Measurements from ENCODE around the gene MGAT5B. TPM values are rescaled to one million over a fixed set of nuclear protein-coding genes. Genes with fewer than 3 reads are reported as not detected.

Gene MGAT5B
- total and polyA plus RNA-seq, 2 donors from 2014 or later, result 0.56 to 2.3 TPM

DNA sequence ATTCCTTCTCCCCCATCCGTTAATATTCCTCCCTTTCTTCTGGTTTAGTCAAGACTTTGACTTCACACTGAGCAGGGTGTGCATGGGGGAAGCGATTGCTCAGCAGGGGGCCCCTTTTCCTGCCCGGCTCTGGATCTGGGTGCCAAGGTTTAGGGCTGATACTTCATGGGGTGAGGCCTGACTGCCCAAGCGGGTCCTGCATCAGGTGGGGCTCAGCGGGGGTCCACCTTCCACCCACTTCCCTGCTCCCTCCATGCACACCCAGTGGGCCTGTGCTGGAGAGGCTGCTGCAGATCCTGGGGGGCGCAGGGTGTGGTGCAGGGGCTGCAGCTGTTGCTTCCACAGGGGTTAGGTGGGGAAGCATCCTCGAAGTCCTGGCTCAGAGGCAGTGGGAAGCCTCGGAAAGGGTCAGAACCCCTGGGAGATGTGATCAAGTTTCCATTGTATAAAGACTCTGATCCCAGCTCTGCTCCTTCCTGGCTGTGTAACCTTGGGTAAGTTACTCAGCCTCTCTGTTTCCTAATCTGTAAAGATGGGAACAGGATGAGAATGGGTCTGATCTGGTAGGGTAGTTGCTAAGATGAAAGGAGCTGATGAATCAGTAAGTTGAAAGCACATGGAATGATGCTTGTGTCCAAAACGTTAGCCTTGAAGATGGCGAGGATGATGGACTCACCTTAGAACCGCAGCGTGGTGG is 53.3 kb downstream of the MGAT5B start:
- Histone ChIP-seq H3K27me3 (ENCODE audit: control insufficient read depth, insufficient read depth, low read length) (no peaks in the 10 kb centered on the region), H3K4me1 (ENCODE audit: control insufficient read depth in 2 of 3, insufficient read depth in 2 of 3, low read depth in 1 of 3, low read length in 3 of 3) (peaks cover 0 to 5% (median 0%) of the 10 kb centered on the region in 3 donors), H3K9me3 (ENCODE audit: control insufficient read depth in 2 of 3, insufficient read depth in 1 of 3, low read length in 3 of 3) (no peaks in the 10 kb centered on the region), H3K27ac (ENCODE audit: low read depth in 2 of 2, low read length in 2 of 2) (no peak overlapping the region), H3K9ac (ENCODE audit: low read length in 3 of 3) (no peak overlapping the region), H3K36me3 (ENCODE audit: control insufficient read depth in 2 of 3, insufficient read depth in 3 of 3, low read length in 3 of 3) (no peaks in the 10 kb centered on the region), H3K4me3 (ENCODE audit: low read length in 3 of 3) (no peak overlapping the region)
- no peak for FAIRE-seq
- TF ChIP-seq, protein P1, sequence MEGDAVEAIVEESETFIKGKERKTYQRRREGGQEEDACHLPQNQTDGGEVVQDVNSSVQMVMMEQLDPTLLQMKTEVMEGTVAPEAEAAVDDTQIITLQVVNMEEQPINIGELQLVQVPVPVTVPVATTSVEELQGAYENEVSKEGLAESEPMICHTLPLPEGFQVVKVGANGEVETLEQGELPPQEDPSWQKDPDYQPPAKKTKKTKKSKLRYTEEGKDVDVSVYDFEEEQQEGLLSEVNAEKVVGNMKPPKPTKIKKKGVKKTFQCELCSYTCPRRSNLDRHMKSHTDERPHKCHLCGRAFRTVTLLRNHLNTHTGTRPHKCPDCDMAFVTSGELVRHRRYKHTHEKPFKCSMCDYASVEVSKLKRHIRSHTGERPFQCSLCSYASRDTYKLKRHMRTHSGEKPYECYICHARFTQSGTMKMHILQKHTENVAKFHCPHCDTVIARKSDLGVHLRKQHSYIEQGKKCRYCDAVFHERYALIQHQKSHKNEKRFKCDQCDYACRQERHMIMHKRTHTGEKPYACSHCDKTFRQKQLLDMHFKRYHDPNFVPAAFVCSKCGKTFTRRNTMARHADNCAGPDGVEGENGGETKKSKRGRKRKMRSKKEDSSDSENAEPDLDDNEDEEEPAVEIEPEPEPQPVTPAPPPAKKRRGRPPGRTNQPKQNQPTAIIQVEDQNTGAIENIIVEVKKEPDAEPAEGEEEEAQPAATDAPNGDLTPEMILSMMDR (IDR thresholded peaks at IDR 0.05; ENCODE audit: borderline replicate concordance, extremely low read depth, insufficient read depth), result no peak
- DNase-seq, result no peak
- intact Hi-C loops (cut with DNase I), result no loop called here

DNA sequence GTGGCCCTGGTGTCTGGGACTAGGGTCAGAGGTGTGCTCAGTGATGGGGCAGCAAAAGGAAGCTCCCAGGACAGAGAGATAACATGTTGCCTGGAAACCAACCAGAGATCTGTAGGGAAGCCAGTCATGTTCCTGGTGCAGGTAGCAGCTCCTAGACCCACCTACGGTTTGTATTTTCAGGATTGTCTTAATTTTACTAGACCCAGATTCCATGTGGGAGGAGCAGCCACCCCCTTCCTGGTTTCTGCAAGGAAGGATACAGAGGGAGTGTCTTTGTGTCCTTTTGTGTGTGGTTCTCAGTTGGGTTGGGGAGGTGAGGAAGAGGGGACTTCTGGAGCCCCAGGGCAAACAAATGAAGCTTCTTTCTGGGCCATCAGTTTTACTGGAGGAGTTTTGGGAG is 53.9 kb downstream of the MGAT5B start:
- Histone ChIP-seq H3K4me1 (ENCODE audit: control insufficient read depth in 2 of 3, insufficient read depth in 2 of 3, low read depth in 1 of 3, low read length in 3 of 3) (peaks cover 0 to 5% (median 0%) of the 10 kb centered on the region in 3 donors), H3K36me3 (ENCODE audit: control insufficient read depth in 2 of 3, insufficient read depth in 3 of 3, low read length in 3 of 3) (no peaks in the 10 kb centered on the region), H3K27ac (ENCODE audit: low read depth in 2 of 2, low read length in 2 of 2) (no peak overlapping the region), H3K9me3 (ENCODE audit: control insufficient read depth in 2 of 3, insufficient read depth in 1 of 3, low read length in 3 of 3) (no peaks in the 10 kb centered on the region), H3K4me3 (ENCODE audit: low read length in 3 of 3) (no peak overlapping the region), H3K9ac (ENCODE audit: low read length in 3 of 3) (no peak overlapping the region), H3K27me3 (ENCODE audit: control insufficient read depth, insufficient read depth, low read length) (no peaks in the 10 kb centered on the region)
- no peak for DNase-seq
- TF ChIP-seq, protein P1 (IDR thresholded peaks at IDR 0.05; ENCODE audit: borderline replicate concordance, extremely low read depth, insufficient read depth), result no peak
- FAIRE-seq, result no peak
- intact Hi-C loops (cut with DNase I), result no loop called here

DNA sequence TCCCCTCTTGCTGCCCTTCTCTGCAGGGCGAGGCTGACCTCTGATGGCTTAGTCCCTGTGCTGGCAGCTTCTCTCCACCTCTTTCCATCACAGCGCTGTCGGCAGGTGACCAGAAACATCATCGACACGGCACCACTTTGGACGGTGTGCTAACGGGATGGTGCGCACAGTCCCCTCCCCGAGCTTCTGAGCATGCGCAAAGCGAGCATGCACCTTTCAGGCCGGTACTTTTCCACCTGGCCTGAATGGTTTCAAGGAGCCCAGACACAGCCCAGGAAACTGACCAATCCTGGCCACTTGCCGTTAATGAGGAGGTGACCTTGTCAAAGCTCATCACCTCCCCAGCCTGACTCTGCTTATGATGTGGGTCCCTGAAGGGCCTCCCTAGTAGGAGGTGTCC is 54.8 kb downstream of the MGAT5B start:
- H3K36me3 ChIP-seq (ENCODE audit: control insufficient read depth in 2 of 3, insufficient read depth in 3 of 3, low read length in 3 of 3), result no peaks in the 10 kb centered on the region
- H3K27ac ChIP-seq (ENCODE audit: low read depth in 2 of 2, low read length in 2 of 2), result no peak overlapping the region
- no peak for FAIRE-seq
- H3K9me3 ChIP-seq (ENCODE audit: control insufficient read depth in 2 of 3, insufficient read depth in 1 of 3, low read length in 3 of 3), result no peaks in the 10 kb centered on the region
- H3K4me1 ChIP-seq (ENCODE audit: control insufficient read depth in 2 of 3, insufficient read depth in 2 of 3, low read depth in 1 of 3, low read length in 3 of 3), result peaks cover 0 to 5% (median 0%) of the 10 kb centered on the region in 3 donors
- intact Hi-C loops (cut with DNase I), result no loop called here
- no peak overlapping the region for H3K4me3 ChIP-seq (ENCODE audit: low read length in 3 of 3)
- no peaks in the 10 kb centered on the region for H3K27me3 ChIP-seq (ENCODE audit: control insufficient read depth, insufficient read depth, low read length)
- no peak for DNase-seq
- H3K9ac ChIP-seq (ENCODE audit: low read length in 3 of 3), result no peak overlapping the region
- TF ChIP-seq, protein P1 (IDR thresholded peaks at IDR 0.05; ENCODE audit: borderline replicate concordance, extremely low read depth, insufficient read depth), result no peak
